ENCODE data around the gene SRD5A3. TPM values are rescaled to one million over a fixed set of nuclear protein-coding genes. Genes with fewer than 3 reads are reported as not detected.

The SRD5A3 gene
- total RNA-seq, 1 experiment from 2014 or later, result 17.0 TPM

- Histone ChIP-seq H3K27me3 (ENCODE audit: control insufficient read depth, insufficient read depth, low read length) (no peaks in the 10 kb centered on the region), H3K9me3 (ENCODE audit: control insufficient read depth, insufficient read depth, low read depth, low read length) (no peaks in the 10 kb centered on the region), H3K27ac (ENCODE audit: low read length) (no peak overlapping the region), H3K4me3 (ENCODE audit: low read depth in 2 of 2, low read length in 2 of 2) (no peak overlapping the region), H3K36me3 (ENCODE audit: control insufficient read depth, insufficient read depth, low read length) (no peaks in the 10 kb centered on the region), H3K4me1 (ENCODE audit: control insufficient read depth, insufficient read depth, low read length) (0 out of 2 replicates have a peak, but pooled peaks cover 2% of the 10 kb centered on the region)
- ATAC-seq, result no peak
- BruUV-seq (replicated peaks), result no TSS peak
- CTCF ChIA-PET, result no interaction called here
- in situ Hi-C loops (cut with HindIII; ENCODE audit: low pct_unique_long_range_greater_than_20kb, low sequenced_read_pairs), result no loop called here
- no peak for TF ChIP-seq TCF7L2 (IDR thresholded peaks at IDR 0.05; ENCODE audit: low read depth, low read length)
- TF ChIP-seq, protein P1, sequence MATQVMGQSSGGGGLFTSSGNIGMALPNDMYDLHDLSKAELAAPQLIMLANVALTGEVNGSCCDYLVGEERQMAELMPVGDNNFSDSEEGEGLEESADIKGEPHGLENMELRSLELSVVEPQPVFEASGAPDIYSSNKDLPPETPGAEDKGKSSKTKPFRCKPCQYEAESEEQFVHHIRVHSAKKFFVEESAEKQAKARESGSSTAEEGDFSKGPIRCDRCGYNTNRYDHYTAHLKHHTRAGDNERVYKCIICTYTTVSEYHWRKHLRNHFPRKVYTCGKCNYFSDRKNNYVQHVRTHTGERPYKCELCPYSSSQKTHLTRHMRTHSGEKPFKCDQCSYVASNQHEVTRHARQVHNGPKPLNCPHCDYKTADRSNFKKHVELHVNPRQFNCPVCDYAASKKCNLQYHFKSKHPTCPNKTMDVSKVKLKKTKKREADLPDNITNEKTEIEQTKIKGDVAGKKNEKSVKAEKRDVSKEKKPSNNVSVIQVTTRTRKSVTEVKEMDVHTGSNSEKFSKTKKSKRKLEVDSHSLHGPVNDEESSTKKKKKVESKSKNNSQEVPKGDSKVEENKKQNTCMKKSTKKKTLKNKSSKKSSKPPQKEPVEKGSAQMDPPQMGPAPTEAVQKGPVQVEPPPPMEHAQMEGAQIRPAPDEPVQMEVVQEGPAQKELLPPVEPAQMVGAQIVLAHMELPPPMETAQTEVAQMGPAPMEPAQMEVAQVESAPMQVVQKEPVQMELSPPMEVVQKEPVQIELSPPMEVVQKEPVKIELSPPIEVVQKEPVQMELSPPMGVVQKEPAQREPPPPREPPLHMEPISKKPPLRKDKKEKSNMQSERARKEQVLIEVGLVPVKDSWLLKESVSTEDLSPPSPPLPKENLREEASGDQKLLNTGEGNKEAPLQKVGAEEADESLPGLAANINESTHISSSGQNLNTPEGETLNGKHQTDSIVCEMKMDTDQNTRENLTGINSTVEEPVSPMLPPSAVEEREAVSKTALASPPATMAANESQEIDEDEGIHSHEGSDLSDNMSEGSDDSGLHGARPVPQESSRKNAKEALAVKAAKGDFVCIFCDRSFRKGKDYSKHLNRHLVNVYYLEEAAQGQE (IDR thresholded peaks at IDR 0.05; ENCODE audit: insufficient read depth in 1 of 2, low read depth in 2 of 2, low read length in 1 of 2), result no peak
- no peak for TF ChIP-seq POLR2AphosphoS5 (IDR thresholded peaks at IDR 0.05; ENCODE audit: low read depth, low read length)
- TF ChIP-seq CTCF (IDR thresholded peaks at IDR 0.05), result no peak
- TF ChIP-seq SIN3A (IDR thresholded peaks at IDR 0.05; ENCODE audit: borderline replicate concordance, insufficient read depth, low read depth, low read length), result no peak
- intact Hi-C loops (cut with micrococcal nuclease; ENCODE audit: unreplicated experiment), result no loop called here
- POLR2A ChIA-PET, result no interaction called here
- DNase-seq (ENCODE audit: low read depth, low spot score), result no peak
Measured at GRCh38 chr4:55363691-55364351, 17.8 kb downstream of the SRD5A3 start.

- Histone ChIP-seq H3K36me3 (ENCODE audit: control insufficient read depth, insufficient read depth, low read length) (no peaks in the 10 kb centered on the region), H3K4me3 (ENCODE audit: low read depth in 2 of 2, low read length in 2 of 2) (no peak overlapping the region), H3K27ac (ENCODE audit: low read length) (no peak overlapping the region), H3K27me3 (ENCODE audit: control insufficient read depth, insufficient read depth, low read length) (no peaks in the 10 kb centered on the region), H3K4me1 (ENCODE audit: control insufficient read depth, insufficient read depth, low read length) (no peaks in the 10 kb centered on the region), H3K9me3 (ENCODE audit: control insufficient read depth, insufficient read depth, low read depth, low read length) (no peaks in the 10 kb centered on the region)
- DNase-seq (ENCODE audit: low read depth, low spot score) (no peak), ATAC-seq (no peak)
- in situ Hi-C loops (cut with HindIII; ENCODE audit: low pct_unique_long_range_greater_than_20kb, low sequenced_read_pairs), result no loop called here
- CTCF ChIA-PET, result no interaction called here
- TF ChIP-seq CTCF (IDR thresholded peaks at IDR 0.05) (no peak), TCF7L2 (IDR thresholded peaks at IDR 0.05; ENCODE audit: low read depth, low read length) (no peak), POLR2AphosphoS5 (IDR thresholded peaks at IDR 0.05; ENCODE audit: low read depth, low read length) (no peak), SIN3A (IDR thresholded peaks at IDR 0.05; ENCODE audit: borderline replicate concordance, insufficient read depth, low read depth, low read length) (no peak)
- TF ChIP-seq, protein P1 (IDR thresholded peaks at IDR 0.05; ENCODE audit: insufficient read depth in 1 of 2, low read depth in 2 of 2, low read length in 1 of 2), result no peak
- no TSS peak for BruUV-seq (replicated peaks)
- intact Hi-C loops (cut with micrococcal nuclease; ENCODE audit: unreplicated experiment), result no loop called here
- POLR2A ChIA-PET, result no interaction called here
Measured at GRCh38 chr4:55364691-55365344, 18.8 kb downstream of the SRD5A3 start.
